Hematopoietic multipotent progenitor cell (in vitro differentiated cells): ENCODE results near the gene GRAMD1B. TPM values are rescaled to one million over a fixed set of nuclear protein-coding genes. Genes with fewer than 3 reads are reported as not detected.

Experiments
- DNase-seq, 3 donors: peaks; one replicate each; pipeline ENCODE4 v3.0.0-alpha.2; 2011 to 2015; ENCODE audit warnings: low read depth in 2 of 3, low spot score in 2 of 3
- total RNA-seq: library from RNA; depleted of rRNA; stranded (reverse); fragments of >200 nt; gene quantifications from one replicate; pipeline ENCODE4 v1.2.3, GENCODE V29; 2012

The GRAMD1B gene
- total RNA-seq, result 18.9 TPM

GRCh38 chr11:123429913-123430720, at the start of gene GRAMD1B:
Gene GRAMD1B, plus strand, starts transcription at chr11:123430269. Its CDS starts 524 bp downstream, at chr11:123430793.
- DNase-seq, result peak; percentile 50 to 82 (median 76)

- no peak for DNase-seq
Measured at GRCh38 chr11:123381149-123381548, 48.9 kb upstream of the GRAMD1B start.

- DNase-seq, result no peak
Measured at GRCh38 chr11:123381817-123382554, 48.1 kb upstream of the GRAMD1B start.

GRCh38 chr11:123382555-123383074, 47.5 kb upstream of the GRAMD1B start:
- DNase-seq, result no peak

GRCh38 chr11:123384116-123384515, 46.0 kb upstream of the GRAMD1B start:
- DNase-seq, result no peak

- DNase-seq, result no peak
Measured at GRCh38 chr11:123386796-123387510, 43.1 kb upstream of the GRAMD1B start.

- no peak for DNase-seq
Measured at GRCh38 chr11:123388640-123389039, 41.4 kb upstream of the GRAMD1B start.

GRCh38 chr11:123390146-123390545, 39.9 kb upstream of the GRAMD1B start:
- no peak for DNase-seq

- DNase-seq, result no peak
Measured at GRCh38 chr11:123391646-123392348, 38.3 kb upstream of the GRAMD1B start.

- no peak for DNase-seq
Measured at GRCh38 chr11:123392431-123392830, 37.6 kb upstream of the GRAMD1B start.

GRCh38 chr11:123392844-123393243, 37.2 kb upstream of the GRAMD1B start:
- DNase-seq, result no peak

GRCh38 chr11:123393312-123393927, 36.6 kb upstream of the GRAMD1B start:
- no peak for DNase-seq

GRCh38 chr11:123404676-123405075, 25.4 kb upstream of the GRAMD1B start:
- no peak for DNase-seq

GRCh38 chr11:123405123-123405592, 24.9 kb upstream of the GRAMD1B start:
- no peak for DNase-seq

GRCh38 chr11:123406441-123407129, 23.5 kb upstream of the GRAMD1B start:
- DNase-seq, result peak in 1 of 3 donors; percentile 5

GRCh38 chr11:123407130-123407995, 22.7 kb upstream of the GRAMD1B start:
- DNase-seq, result peak; percentile 41 to 78 (median 66)

GRCh38 chr11:123407996-123408597, 22.0 kb upstream of the GRAMD1B start:
- DNase-seq, result no peak
